Chondrocyte (in vitro differentiated cells): ENCODE measurements around the gene MAB21L4. TPM values are rescaled to one million over a fixed set of nuclear protein-coding genes. Genes with fewer than 3 reads are reported as not detected.

ENCODE experiments used
- DNase-seq: peaks from one replicate; pipeline ENCODE4 v3.0.0; 2021; ENCODE audit warnings: mixed read lengths, low spot score
- H3K27ac Mint-ChIP-seq: one replicate; pipeline ENCODE4 v1.8.0; 2021; ENCODE audit warnings: mild to moderate bottlenecking, moderate library complexity, mixed read lengths; ENCODE audit not compliant: unreplicated experiment
- H3K27me3 Mint-ChIP-seq: 2 replicates; pipeline ENCODE4 v1.8.0; 2021; ENCODE audit warnings: low read depth, mixed read lengths
- H3K36me3 Mint-ChIP-seq: 2 replicates; pipeline ENCODE4 v1.8.0; 2021; ENCODE audit warnings: low read depth, mixed read lengths
- H3K4me1 Mint-ChIP-seq: 2 replicates; pipeline ENCODE4 v1.8.0; 2021; ENCODE audit warnings: low read depth, mild to moderate bottlenecking, mixed read lengths
- H3K4me3 Mint-ChIP-seq: one replicate; pipeline ENCODE4 v1.8.0; 2021; ENCODE audit warnings: mild to moderate bottlenecking, moderate library complexity, mixed read lengths; ENCODE audit not compliant: unreplicated experiment
- H3K9me3 Mint-ChIP-seq: 2 replicates; pipeline ENCODE4 v1.8.0; 2021; ENCODE audit warnings: low read depth, mixed read lengths
- total RNA-seq: library from RNA; stranded (reverse); gene quantifications from 3 replicates; pipeline ENCODE4 v1.2.1, GENCODE V29; 2021
- TF ChIP-seq, protein P1 (sequence below): fragments of 200-600 bp; sonication (generic); IDR thresholded peaks from 2 replicates; pipeline ENCODE4 v1.5.0; 2021; ENCODE audit warnings: antibody characterized with exemption, mild to moderate bottlenecking, moderate library complexity

Gene MAB21L4
- total RNA-seq, 1 donor from 2014 or later = not detected

DNA sequence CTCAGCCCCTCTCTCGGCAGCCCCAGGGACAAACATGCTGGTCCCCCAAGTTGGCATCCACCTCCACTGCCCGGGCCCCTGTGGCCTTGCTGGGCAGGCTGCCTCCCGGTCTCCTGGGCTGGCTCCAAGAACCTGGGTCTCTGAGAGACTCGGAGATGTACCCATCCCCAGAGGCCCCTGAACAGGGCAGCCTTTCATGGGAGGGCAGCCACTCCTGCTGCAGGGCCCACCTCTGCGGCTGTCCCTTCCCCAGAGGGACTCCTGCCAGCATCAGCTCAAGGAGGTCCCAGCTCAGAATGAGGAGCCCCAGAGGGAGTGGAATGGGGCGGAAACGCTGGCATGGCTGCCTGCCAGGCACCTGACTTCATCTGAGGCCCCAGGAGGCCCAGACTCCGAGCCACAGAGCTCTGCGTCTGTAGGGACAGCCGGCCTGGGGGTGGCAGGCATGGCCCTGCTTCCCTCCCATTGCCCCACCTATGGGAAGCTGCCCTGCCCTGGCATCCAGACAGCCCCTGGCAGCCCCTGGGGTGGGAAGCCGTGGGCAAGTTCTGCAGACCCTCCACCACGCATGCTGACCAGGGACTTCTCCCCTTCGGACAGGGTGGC lies 9.3 kb upstream of the MAB21L4 start:
- H3K27me3 Mint-ChIP-seq = peaks cover 43% of the 10 kb centered on the region
- H3K4me3 Mint-ChIP-seq = no peak overlapping the region
- no peaks in the 10 kb centered on the region for H3K4me1 Mint-ChIP-seq
- H3K27ac Mint-ChIP-seq = no peak overlapping the region
- TF ChIP-seq, protein P1, sequence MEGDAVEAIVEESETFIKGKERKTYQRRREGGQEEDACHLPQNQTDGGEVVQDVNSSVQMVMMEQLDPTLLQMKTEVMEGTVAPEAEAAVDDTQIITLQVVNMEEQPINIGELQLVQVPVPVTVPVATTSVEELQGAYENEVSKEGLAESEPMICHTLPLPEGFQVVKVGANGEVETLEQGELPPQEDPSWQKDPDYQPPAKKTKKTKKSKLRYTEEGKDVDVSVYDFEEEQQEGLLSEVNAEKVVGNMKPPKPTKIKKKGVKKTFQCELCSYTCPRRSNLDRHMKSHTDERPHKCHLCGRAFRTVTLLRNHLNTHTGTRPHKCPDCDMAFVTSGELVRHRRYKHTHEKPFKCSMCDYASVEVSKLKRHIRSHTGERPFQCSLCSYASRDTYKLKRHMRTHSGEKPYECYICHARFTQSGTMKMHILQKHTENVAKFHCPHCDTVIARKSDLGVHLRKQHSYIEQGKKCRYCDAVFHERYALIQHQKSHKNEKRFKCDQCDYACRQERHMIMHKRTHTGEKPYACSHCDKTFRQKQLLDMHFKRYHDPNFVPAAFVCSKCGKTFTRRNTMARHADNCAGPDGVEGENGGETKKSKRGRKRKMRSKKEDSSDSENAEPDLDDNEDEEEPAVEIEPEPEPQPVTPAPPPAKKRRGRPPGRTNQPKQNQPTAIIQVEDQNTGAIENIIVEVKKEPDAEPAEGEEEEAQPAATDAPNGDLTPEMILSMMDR = no peak
- peaks cover 2% of the 10 kb centered on the region for H3K36me3 Mint-ChIP-seq
- peak; percentile 66 for DNase-seq
- peaks cover 6% of the 10 kb centered on the region for H3K9me3 Mint-ChIP-seq

DNA sequence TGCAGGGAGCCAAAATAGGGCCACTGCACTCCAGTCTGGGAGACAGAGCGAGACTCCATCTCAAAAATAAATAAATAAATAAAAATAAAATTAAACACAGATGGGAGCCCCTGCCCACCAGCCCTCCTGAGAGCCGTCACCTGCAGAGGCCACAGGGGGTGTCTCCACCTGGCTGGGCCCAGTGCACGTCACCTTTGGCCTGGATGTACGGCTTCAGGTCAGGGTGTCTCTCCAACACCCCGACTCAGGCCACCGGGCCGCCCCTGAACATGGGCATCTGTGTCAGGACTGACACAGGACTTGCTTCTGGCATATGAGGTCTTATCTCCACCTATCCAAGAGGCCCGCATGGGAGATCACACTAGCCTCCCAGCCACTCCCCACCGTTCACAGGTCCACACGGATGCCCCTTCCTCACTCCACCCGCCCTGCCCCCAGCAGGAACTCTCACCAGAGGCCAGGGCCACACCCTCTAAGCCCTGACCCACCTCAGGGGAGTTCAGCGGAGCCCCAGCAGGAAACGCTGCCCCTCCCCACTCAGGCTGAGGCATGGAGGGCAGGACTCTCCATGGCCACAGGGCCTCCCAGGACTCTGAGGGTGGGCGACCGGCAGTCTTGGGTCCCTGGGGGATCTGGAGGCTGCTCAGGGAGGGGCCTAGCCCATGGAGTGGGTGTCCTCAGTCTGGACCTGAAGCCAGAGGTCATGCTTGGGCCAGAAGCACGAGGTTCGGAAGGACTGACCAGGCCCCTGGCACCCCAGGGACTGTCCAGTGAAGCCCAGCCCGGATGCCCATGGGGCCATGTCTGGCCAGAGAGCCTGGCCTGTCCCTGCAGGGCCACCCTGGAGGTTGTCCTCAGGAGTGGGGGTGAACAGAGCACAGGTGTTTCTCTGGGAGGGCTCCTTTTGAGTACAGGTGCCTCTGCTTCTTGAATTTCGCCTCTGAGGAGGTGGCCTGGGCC lies 8.5 kb upstream of the MAB21L4 start:
- Mint-ChIP-seq H3K4me3 (no peak overlapping the region), H3K36me3 (peaks cover 2% of the 10 kb centered on the region), H3K4me1 (no peaks in the 10 kb centered on the region), H3K27me3 (peaks cover 45% of the 10 kb centered on the region), H3K27ac (no peak overlapping the region), H3K9me3 (peaks cover 6% of the 10 kb centered on the region)
- TF ChIP-seq, protein P1 = no peak
- peak; percentile 85 for DNase-seq

DNA sequence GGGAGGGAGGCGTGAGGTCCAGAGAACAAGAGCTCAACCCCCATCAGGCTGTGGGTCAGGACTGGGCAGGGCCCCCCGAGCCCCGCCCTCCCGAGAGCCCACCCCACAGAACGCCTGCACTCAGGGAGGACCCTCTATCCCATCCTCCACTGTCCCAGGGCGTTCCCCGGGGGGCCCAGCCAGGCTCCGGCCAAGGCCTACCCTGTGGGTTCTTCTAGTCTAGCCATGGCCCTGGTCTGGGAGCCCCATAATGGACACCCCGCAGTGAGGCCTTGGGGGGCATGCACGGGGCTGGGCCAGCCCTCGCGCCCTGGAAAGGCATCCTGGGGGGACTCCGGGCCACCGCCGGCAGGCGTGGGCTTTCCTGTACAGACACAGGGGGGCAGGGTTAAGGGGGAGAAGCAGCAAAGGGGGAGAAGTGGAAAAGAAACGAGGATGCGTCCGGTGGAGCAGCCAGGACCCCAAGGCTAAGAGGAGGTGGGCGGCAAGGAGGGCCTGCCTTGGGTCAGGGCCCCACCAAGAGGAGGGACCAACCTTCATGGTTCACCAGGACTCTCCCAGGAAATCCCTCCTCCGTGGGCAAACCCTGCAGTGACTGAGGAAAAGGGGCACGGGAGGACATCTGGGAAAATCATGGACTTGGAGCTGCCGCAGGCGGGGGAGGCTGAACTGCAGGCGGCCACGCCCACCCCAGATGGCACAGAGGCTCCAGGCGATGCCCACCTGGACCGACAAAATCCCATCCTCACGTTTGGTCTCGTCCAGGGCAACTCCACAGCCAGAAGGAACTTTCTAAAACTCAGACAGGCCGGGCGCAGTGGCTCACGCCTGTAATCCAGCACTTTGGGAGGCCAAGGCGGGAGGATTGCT lies 7.5 kb upstream of the MAB21L4 start:
- peaks cover 45% of the 10 kb centered on the region for H3K27me3 Mint-ChIP-seq
- no peaks in the 10 kb centered on the region for H3K4me1 Mint-ChIP-seq

DNA sequence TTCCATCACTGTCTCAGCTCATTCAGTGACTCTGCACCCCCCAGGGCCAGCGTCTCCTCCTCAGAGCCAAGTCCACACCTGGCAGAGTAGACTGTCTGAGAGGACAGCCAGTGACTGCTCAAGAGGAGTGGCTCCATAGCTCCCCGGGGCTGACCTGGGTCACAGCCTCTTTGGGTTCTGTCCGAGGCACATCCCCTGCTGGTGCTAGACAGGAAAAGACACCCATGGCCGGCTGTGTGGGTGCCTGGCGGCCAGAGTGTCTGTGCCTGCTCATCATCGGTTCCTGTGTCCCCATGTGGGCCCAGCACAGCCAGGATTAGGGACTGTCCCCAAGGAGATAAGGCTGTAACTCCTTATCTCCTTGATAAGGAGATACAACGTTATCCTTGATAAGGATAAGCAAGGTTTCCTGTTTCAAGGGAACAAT lies 6.7 kb upstream of the MAB21L4 start:
- TF ChIP-seq, protein P1 = no peak
- Mint-ChIP-seq H3K36me3 (peaks cover 2% of the 10 kb centered on the region), H3K27ac (no peak overlapping the region), H3K4me1 (no peaks in the 10 kb centered on the region), H3K4me3 (no peak overlapping the region), H3K27me3 (peaks cover 45% of the 10 kb centered on the region), H3K9me3 (peaks cover 6% of the 10 kb centered on the region)
- no peak for DNase-seq

More for the DNA sequence above, 7.5 kb upstream of the MAB21L4 start:
- no peak overlapping the region for H3K27ac Mint-ChIP-seq
- H3K4me3 Mint-ChIP-seq = no peak overlapping the region
- peak; percentile 76 for DNase-seq
- H3K36me3 Mint-ChIP-seq = peaks cover 2% of the 10 kb centered on the region
- H3K9me3 Mint-ChIP-seq = peaks cover 6% of the 10 kb centered on the region
- TF ChIP-seq, protein P1 = no peak
